Measurements from ENCODE around the gene AUP1.
A peak's percentile ranks its signal among the peaks of the same experiment; 100 is the strongest.

Gene AUP1

GRCh38 chr2:74556159-74556558 is 26.7 kb upstream of the AUP1 start:
- no peak for DNase-seq

- no peak for DNase-seq
These were observed 26.2 kb upstream of the AUP1 start for GRCh38 chr2:74555610-74556103.

- peak; percentile 39 for DNase-seq
These were observed 25.5 kb upstream of the AUP1 start for GRCh38 chr2:74554820-74555531.

- DNase-seq: peak; percentile 66
These were observed 24.6 kb upstream of the AUP1 start, which contains the start of the genes DOK1 and LOXL3 for GRCh38 chr2:74553892-74554819. DOK1 (plus strand) TSS chr2:74554720; CDS start chr2:74554755, 35 bp downstream. LOXL3 (minus strand) TSS chr2:74553942; CDS start chr2:74552634, 1,308 bp downstream.

GRCh38 chr2:74552914-74553811 is 23.7 kb upstream of the AUP1 start:
- no peak for DNase-seq

- DNase-seq: no peak
These were observed 22.7 kb upstream of the AUP1 start for GRCh38 chr2:74551942-74552913.

- DNase-seq: no peak
These were observed 22.0 kb upstream of the AUP1 start for GRCh38 chr2:74551530-74551929.

- no peak for DNase-seq
These were observed 20.7 kb upstream of the AUP1 start for GRCh38 chr2:74550231-74550630.

GRCh38 chr2:74548900-74549826 is 19.7 kb upstream of the AUP1 start:
- DNase-seq: peak; percentile 56

GRCh38 chr2:74548285-74548899 is 18.9 kb upstream of the AUP1 start:
- DNase-seq: peak; percentile 64

- DNase-seq: no peak
These were observed 16.5 kb upstream of the AUP1 start for GRCh38 chr2:74546004-74546403.

- no peak for DNase-seq
These were observed 15.1 kb upstream of the AUP1 start for GRCh38 chr2:74544634-74545033.

- DNase-seq: no peak
These were observed 13.5 kb upstream of the AUP1 start for GRCh38 chr2:74542978-74543377.

GRCh38 chr2:74540291-74540690 is 10.8 kb upstream of the AUP1 start:
- DNase-seq: no peak

- no peak for DNase-seq
These were observed 9.4 kb upstream of the AUP1 start for GRCh38 chr2:74538881-74539339.

GRCh38 chr2:74537140-74537539 is 7.6 kb upstream of the AUP1 start:
- DNase-seq: no peak

- DNase-seq: no peak
These were observed 6.9 kb upstream of the AUP1 start for GRCh38 chr2:74536166-74536950.

GRCh38 chr2:74535440-74535965 is 6.0 kb upstream of the AUP1 start:
- no peak for DNase-seq

- DNase-seq: no peak
These were observed 4.9 kb upstream of the AUP1 start for GRCh38 chr2:74534411-74534810.
